ENCODE results near the gene TMEM238L. TPM values are rescaled to one million over a fixed set of nuclear protein-coding genes. Genes with fewer than 3 reads are reported as not detected.

Gene TMEM238L
- total RNA-seq, 4 donors from 2014 or later = not detected

- no peaks in the 10 kb centered on the region for H3K27me3 ChIP-seq
- WGBS, 2 donors (ENCODE audit: low coverage in 1 of 2) = 41 to 46% methylated on average over 8 to 9 of the region's 9 CpGs
Observed at GRCh38 chr17:10772425-10773380, 31.2 kb downstream of the TMEM238L start.

DNA sequence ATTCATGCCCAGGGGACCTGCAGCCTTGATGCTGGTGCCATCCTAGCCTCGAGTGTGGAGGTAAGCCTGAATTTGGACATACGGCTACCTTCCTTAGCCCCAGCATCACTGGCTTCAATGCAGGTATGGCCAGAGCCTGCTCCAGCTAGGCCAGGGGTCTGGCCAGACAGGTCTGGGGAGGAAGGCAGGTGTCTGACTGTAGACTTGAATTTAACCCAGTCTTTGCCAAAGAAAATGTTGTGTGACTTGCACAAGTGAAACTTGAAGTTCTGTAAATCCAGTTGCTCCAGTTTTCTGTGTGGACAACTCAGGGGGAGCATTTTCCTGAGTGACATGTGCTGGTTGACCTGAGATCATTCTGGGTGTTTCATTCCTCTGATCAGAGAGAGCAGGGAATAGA, 32.8 kb downstream of the TMEM238L start:
- TF ChIP-seq EP300 (IDR thresholded peaks at IDR 0.05) (no peak), POLR2A (IDR thresholded peaks at IDR 0.05) (no peak), POLR2AphosphoS5 (IDR thresholded peaks at IDR 0.05) (no peak)
- Histone ChIP-seq H3K27me3 (no peaks in the 10 kb centered on the region), H3K27ac (no peak overlapping the region), H3K4me1 (no peaks in the 10 kb centered on the region), H3K9me3 (peaks cover 0 to 23% (median 0%) of the 10 kb centered on the region in 3 donors), H3K4me3 (no peak overlapping the region), H3K36me3 (peaks cover 0 to 27% of the 10 kb centered on the region in 2 donors)
- WGBS, 2 donors (ENCODE audit: low coverage in 1 of 2) = no CpG with 5 or more reads among the region's 2 CpGs
- ATAC-seq = no peak

More at GRCh38 chr17:10772425-10773380, 31.2 kb downstream of the TMEM238L start:
- ATAC-seq = no peak
- peaks cover 0 to 20% (median 0%) of the 10 kb centered on the region in 3 donors for H3K9me3 ChIP-seq
- no peaks in the 10 kb centered on the region for H3K4me1 ChIP-seq
- H3K4me3 ChIP-seq = no peak overlapping the region
- peaks cover 0 to 12% of the 10 kb centered on the region in 2 donors for H3K36me3 ChIP-seq
- TF ChIP-seq POLR2A (IDR thresholded peaks at IDR 0.05) (no peak), POLR2AphosphoS5 (IDR thresholded peaks at IDR 0.05) (no peak), EP300 (IDR thresholded peaks at IDR 0.05) (no peak)
- TF ChIP-seq, protein P1, sequence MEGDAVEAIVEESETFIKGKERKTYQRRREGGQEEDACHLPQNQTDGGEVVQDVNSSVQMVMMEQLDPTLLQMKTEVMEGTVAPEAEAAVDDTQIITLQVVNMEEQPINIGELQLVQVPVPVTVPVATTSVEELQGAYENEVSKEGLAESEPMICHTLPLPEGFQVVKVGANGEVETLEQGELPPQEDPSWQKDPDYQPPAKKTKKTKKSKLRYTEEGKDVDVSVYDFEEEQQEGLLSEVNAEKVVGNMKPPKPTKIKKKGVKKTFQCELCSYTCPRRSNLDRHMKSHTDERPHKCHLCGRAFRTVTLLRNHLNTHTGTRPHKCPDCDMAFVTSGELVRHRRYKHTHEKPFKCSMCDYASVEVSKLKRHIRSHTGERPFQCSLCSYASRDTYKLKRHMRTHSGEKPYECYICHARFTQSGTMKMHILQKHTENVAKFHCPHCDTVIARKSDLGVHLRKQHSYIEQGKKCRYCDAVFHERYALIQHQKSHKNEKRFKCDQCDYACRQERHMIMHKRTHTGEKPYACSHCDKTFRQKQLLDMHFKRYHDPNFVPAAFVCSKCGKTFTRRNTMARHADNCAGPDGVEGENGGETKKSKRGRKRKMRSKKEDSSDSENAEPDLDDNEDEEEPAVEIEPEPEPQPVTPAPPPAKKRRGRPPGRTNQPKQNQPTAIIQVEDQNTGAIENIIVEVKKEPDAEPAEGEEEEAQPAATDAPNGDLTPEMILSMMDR (IDR thresholded peaks at IDR 0.05) = peak in 2 of 4 experiments; percentile 13 to 33
- no peak overlapping the region for H3K27ac ChIP-seq

GRCh38 chr17:10769840-10770239, 34.1 kb downstream of the TMEM238L start:
- H3K4me3 ChIP-seq = no peak overlapping the region
- no peaks in the 10 kb centered on the region for H3K27me3 ChIP-seq
- ATAC-seq = no peak
- TF ChIP-seq POLR2A (IDR thresholded peaks at IDR 0.05) (no peak), POLR2AphosphoS5 (IDR thresholded peaks at IDR 0.05) (no peak), EP300 (IDR thresholded peaks at IDR 0.05) (no peak)
- TF ChIP-seq, protein P1 (IDR thresholded peaks at IDR 0.05) = no peak
- H3K27ac ChIP-seq = no peak overlapping the region
- H3K4me1 ChIP-seq = no peaks in the 10 kb centered on the region
- H3K9me3 ChIP-seq = peaks cover 0 to 31% (median 0%) of the 10 kb centered on the region in 3 donors
- 54 to 96% methylated on average over 3 to 4 of the region's 6 CpGs for WGBS, 2 donors (ENCODE audit: low coverage in 1 of 2)
- H3K36me3 ChIP-seq = peaks cover 0 to 25% of the 10 kb centered on the region in 2 donors

DNA sequence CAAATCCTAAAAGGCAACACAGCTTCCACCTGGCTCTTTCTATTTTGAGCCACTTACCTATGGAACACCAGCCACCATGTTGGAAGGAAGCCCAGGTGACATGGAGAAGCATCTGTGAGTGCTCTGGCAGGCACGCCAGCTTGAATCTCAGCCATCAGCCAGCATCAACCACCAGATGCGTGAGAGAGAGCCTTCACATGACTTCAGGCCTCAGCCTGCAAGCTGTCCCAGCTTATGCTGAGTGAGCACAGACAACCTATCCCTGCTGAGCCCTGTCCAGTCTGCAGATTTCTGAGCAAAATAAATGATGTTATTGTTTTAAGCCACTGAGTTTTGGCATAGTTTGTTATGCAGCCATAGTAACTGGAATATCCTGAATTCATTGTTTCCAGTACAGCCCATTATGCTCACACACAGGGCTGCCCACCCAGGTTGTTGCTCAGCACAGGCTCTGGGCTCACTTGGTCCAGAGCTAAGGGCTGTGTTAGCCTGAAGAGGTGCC, 35.1 kb downstream of the TMEM238L start:
- H3K27ac ChIP-seq = no peak overlapping the region
- TF ChIP-seq POLR2A (IDR thresholded peaks at IDR 0.05) (no peak), EP300 (IDR thresholded peaks at IDR 0.05) (no peak), POLR2AphosphoS5 (IDR thresholded peaks at IDR 0.05) (no peak)
- TF ChIP-seq, protein P1 (IDR thresholded peaks at IDR 0.05) = no peak
- no peaks in the 10 kb centered on the region for H3K4me1 ChIP-seq
- no peak overlapping the region for H3K4me3 ChIP-seq
- H3K36me3 ChIP-seq = peaks cover 0 to 25% of the 10 kb centered on the region in 2 donors
- WGBS, 2 donors (ENCODE audit: low coverage in 1 of 2) = 26% methylated on average over 2 of the region's 2 CpGs; no CpG with 5 or more reads in 1 of the 2 donors
- no peaks in the 10 kb centered on the region for H3K27me3 ChIP-seq
- peaks cover 0 to 31% (median 0%) of the 10 kb centered on the region in 3 donors for H3K9me3 ChIP-seq
- ATAC-seq = no peak

GRCh38 chr17:10767232-10767631, 36.7 kb downstream of the TMEM238L start:
- WGBS, 2 donors (ENCODE audit: low coverage in 1 of 2) = 86 to 89% methylated on average over 1 to 4 of the region's 4 CpGs
- no peak for ATAC-seq
- Histone ChIP-seq H3K27ac (no peak overlapping the region), H3K4me1 (no peaks in the 10 kb centered on the region), H3K36me3 (peaks cover 0 to 25% of the 10 kb centered on the region in 2 donors), H3K4me3 (no peak overlapping the region), H3K9me3 (peaks cover 0 to 26% (median 0%) of the 10 kb centered on the region in 3 donors), H3K27me3 (no peaks in the 10 kb centered on the region)
- no peak for TF ChIP-seq POLR2A (IDR thresholded peaks at IDR 0.05)
- TF ChIP-seq, protein P1 (IDR thresholded peaks at IDR 0.05) = no peak
- TF ChIP-seq EP300 (IDR thresholded peaks at IDR 0.05) = no peak
- TF ChIP-seq POLR2AphosphoS5 (IDR thresholded peaks at IDR 0.05) = no peak

Measured in gastroesophageal sphincter (tissue), 4 donors.